COLO668 (cell line): ENCODE data around the gene HSDL1.
"Not testable (repeated sequence)": the region's sequence is repeated elsewhere in the genome, so short reads cannot be mapped to it uniquely, and the experiment has no call there.

Source experiments
- DNase-seq: peaks from one replicate; lab custom pipeline; 2025; ENCODE audit not compliant: unreplicated experiment; lab: John Stamatoyannopoulos, UW

The HSDL1 gene

GRCh38 chr16:84139628-84140258 lies 5.2 kb downstream of the HSDL1 start:
- no peak for DNase-seq

- peak; percentile 53 for DNase-seq
Measured at GRCh38 chr16:84138824-84139627, 6.0 kb downstream of the HSDL1 start.

GRCh38 chr16:84138500-84138823 lies 6.5 kb downstream of the HSDL1 start:
- DNase-seq = no peak

- no peak for DNase-seq
Measured at GRCh38 chr16:84137769-84138357, 7.1 kb downstream of the HSDL1 start.

- no peak for DNase-seq
Measured at GRCh38 chr16:84137287-84137686, 7.7 kb downstream of the HSDL1 start.

- no peak for DNase-seq
Measured at GRCh38 chr16:84136331-84137125, 8.4 kb downstream of the HSDL1 start.

GRCh38 chr16:84132527-84133285 lies 12.3 kb downstream of the HSDL1 start:
- no peak for DNase-seq

- no peak for DNase-seq
Measured at GRCh38 chr16:84131117-84131516, 13.9 kb downstream of the HSDL1 start.

GRCh38 chr16:84124257-84125073 lies 20.5 kb downstream of the HSDL1 start:
- no peak for DNase-seq

- DNase-seq = peak; percentile 67
Measured at GRCh38 chr16:84121007-84121406, 24.0 kb downstream of the HSDL1 start.

GRCh38 chr16:84120023-84120422 lies 25.0 kb downstream of the HSDL1 start:
- no peak for DNase-seq

- peak; percentile 53 for DNase-seq
Measured at GRCh38 chr16:84119368-84119767, 25.6 kb downstream of the HSDL1 start.

GRCh38 chr16:84118315-84118714 lies 26.7 kb downstream of the HSDL1 start:
- not testable (repeated sequence) for DNase-seq

GRCh38 chr16:84117494-84117843 lies 27.5 kb downstream of the HSDL1 start:
- DNase-seq = peak; percentile 58

- DNase-seq = peak; percentile 99
Measured at GRCh38 chr16:84116720-84117493, 28.1 kb downstream of the HSDL1 start, which contains the start of gene MBTPS1. TSS of gene MBTPS1 (minus strand) at chr16:84116942. CDS start at chr16:84101783, 15,159 bp downstream.

- peak; percentile 61 for DNase-seq
Measured at GRCh38 chr16:84115919-84116719, 28.9 kb downstream of the HSDL1 start.

- not testable (repeated sequence) for DNase-seq
Measured at GRCh38 chr16:84111949-84112348, 33.0 kb downstream of the HSDL1 start.

GRCh38 chr16:84111525-84111924 lies 33.5 kb downstream of the HSDL1 start:
- DNase-seq = no peak
